Purkinje cell (primary cell): ENCODE results near the gene ATP6V0D1. TPM values are rescaled to one million over a fixed set of nuclear protein-coding genes. Genes with fewer than 3 reads are reported as not detected.

Experiments
- polyA plus RNA-seq: library from polyadenylated mRNA; unstranded; fragments of >200 nt; fragmentation: Nextera tagmentation; gene quantifications from 2 replicates; pipeline ENCODE4 v1.2.1, GENCODE V29; 2014

The ATP6V0D1 gene
- 83.3 and 140 TPM in 2 replicates for polyA plus RNA-seq

GRCh38 chr16:67480833-67481560 is at the start of gene ATP6V0D1:
TSS of gene ATP6V0D1 (minus strand) at chr16:67481157. CDS start at chr16:67481086, 71 bp downstream.

GRCh38 chr16:67528222-67528869 is 47.4 kb upstream of the ATP6V0D1 start, which contains the start of gene RIPOR1:
TSS of gene RIPOR1 (plus strand) at chr16:67528829. CDS start at chr16:67538447, 9,618 bp downstream.

GRCh38 chr16:67483150-67483549 is 2.2 kb upstream of the ATP6V0D1 start, which contains the start of gene AGRP:
TSS of gene AGRP (minus strand) at chr16:67483547. CDS start at chr16:67483398, 149 bp downstream.

GRCh38 chr16:67430977-67431774 is 49.8 kb downstream of the ATP6V0D1 start, which contains the start of gene HSD11B2:
TSS of gene HSD11B2 (plus strand) at chr16:67431121. CDS start at chr16:67431249, 128 bp downstream.

GRCh38 chr16:67415872-67416793 is 64.8 kb downstream of the ATP6V0D1 start, which contains the start of gene ZDHHC1:
TSS of gene ZDHHC1 (minus strand) at chr16:67416477. CDS start at chr16:67407775, 8,702 bp downstream.

GRCh38 chr16:67393111-67393787 is 87.7 kb downstream of the ATP6V0D1 start, which contains the start of gene TPPP3:
TSS of gene TPPP3 (minus strand) at chr16:67393498. CDS start at chr16:67391111, 2,387 bp downstream.

Other genes with a start within 250 kb of the ATP6V0D1 start
- 2.6 and 3.7 TPM in 2 replicates for gene FHOD1, start 233.7 kb downstream of the ATP6V0D1 start, polyA plus RNA-seq
- gene SLC9A5, start 232.2 kb downstream of the ATP6V0D1 start, polyA plus RNA-seq: 1.1 and 1.7 TPM in 2 replicates
- gene PLEKHG4, start 201.6 kb downstream of the ATP6V0D1 start, polyA plus RNA-seq: 1.4 TPM in 1 of 2 replicates, not detected in the other
- gene KCTD19, start 154.4 kb downstream of the ATP6V0D1 start, polyA plus RNA-seq: not detected in 2 replicates
- 2.1 and 3.7 TPM in 2 replicates for gene LRRC36, start 154.3 kb downstream of the ATP6V0D1 start, polyA plus RNA-seq
- 55.4 and 88.4 TPM in 2 replicates for gene TPPP3, start 87.7 kb downstream of the ATP6V0D1 start, polyA plus RNA-seq
- 0.16 and 0.20 TPM in 2 replicates for gene ZDHHC1, start 64.7 kb downstream of the ATP6V0D1 start, polyA plus RNA-seq
- 0.12 and 3.9 TPM in 2 replicates for gene HSD11B2, start 50.0 kb downstream of the ATP6V0D1 start, polyA plus RNA-seq
- 0.34 TPM in 1 of 2 replicates, not detected in the other for gene AGRP, start 2.4 kb upstream of the ATP6V0D1 start, polyA plus RNA-seq
- 4.3 and 6.2 TPM in 2 replicates for gene RIPOR1, start 47.7 kb upstream of the ATP6V0D1 start, polyA plus RNA-seq
- 16.6 and 19.6 TPM in 2 replicates for gene CTCF, start 81.4 kb upstream of the ATP6V0D1 start, polyA plus RNA-seq
- gene CARMIL2, start 164.0 kb upstream of the ATP6V0D1 start, polyA plus RNA-seq: 1.4 and 5.7 TPM in 2 replicates
- gene ACD, start 179.1 kb upstream of the ATP6V0D1 start, polyA plus RNA-seq: 7.5 and 13.0 TPM in 2 replicates
- 4.0 and 9.6 TPM in 2 replicates for gene PARD6A, start 179.8 kb upstream of the ATP6V0D1 start, polyA plus RNA-seq
- gene ENKD1, start 185.6 kb upstream of the ATP6V0D1 start, polyA plus RNA-seq: 0.78 and 2.4 TPM in 2 replicates
- not detected in 2 replicates for gene C16orf86, start 185.7 kb upstream of the ATP6V0D1 start, polyA plus RNA-seq
- 7.7 and 9.9 TPM in 2 replicates for gene GFOD2, start 238.2 kb upstream of the ATP6V0D1 start, polyA plus RNA-seq